Right renal pelvis (tissue), 4 donors: ENCODE data around the gene GBF1. TPM values are rescaled to one million over a fixed set of nuclear protein-coding genes. Genes with fewer than 3 reads are reported as not detected.

Experiments used
- DNase-seq, 4 donors: peaks; one replicate each; pipeline ENCODE4 v3.0.0-alpha.2; 2013; ENCODE audit warnings: low read depth in 4 of 4, low spot score in 3 of 4, missing footprints in 1 of 4
- polyA plus RNA-seq, 4 donors: library from polyadenylated mRNA; unstranded; fragments of 120-200 nt; gene quantifications; one replicate each; pipeline ENCODE4 v1.2.1, GENCODE V29; 2013; ENCODE audit not compliant: insufficient read length in 4 of 4

The GBF1 gene
- polyA plus RNA-seq, 4 donors, result 43.1 to 53.1 (median 46.1) TPM

GRCh38 chr10:102392306-102392705, 147.0 kb downstream of the GBF1 start:
- DNase-seq, result no peak

- no peak for DNase-seq
Observed at GRCh38 chr10:102393411-102394078, 148.2 kb downstream of the GBF1 start.

- peak; percentile 72 to 84 (median 75) for DNase-seq
Observed at GRCh38 chr10:102394079-102394800, 148.9 kb downstream of the GBF1 start.

DNA sequence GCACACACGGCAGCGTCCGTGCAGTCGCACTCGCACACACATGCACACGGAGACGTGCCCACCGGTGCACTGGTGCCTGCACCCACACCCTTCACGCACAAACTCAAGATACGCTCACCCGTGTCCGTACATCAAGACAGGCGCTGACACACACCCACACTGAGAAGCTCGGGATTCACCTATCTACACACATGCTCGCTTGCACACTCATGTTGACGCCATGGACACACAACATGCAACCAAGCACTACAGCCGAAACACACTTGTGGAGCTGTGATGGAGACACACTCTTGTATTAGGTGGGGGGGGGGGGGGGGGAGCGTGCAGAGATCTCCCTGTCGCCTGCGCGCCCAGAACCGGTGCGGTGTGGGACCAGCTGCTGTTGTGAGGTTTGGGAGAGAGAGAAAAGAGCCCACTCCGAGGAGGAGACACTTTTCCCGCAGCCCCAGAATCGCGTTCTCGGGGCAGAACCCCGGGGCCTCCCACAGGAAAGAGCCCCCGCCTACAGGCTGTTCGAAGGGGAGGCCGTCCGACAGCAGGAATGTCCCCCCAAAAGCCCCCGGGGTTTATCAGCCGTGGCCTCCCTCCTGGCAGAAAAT, 149.6 kb downstream of the GBF1 start:
- DNase-seq, result peak in 1 of 4 donors; percentile 32

- DNase-seq, result peak in 3 of 4 donors; percentile 79 to 89 (median 82)
Observed at GRCh38 chr10:102395400-102396316, 150.3 kb downstream of the GBF1 start, which contains the start of gene NFKB2. TSS of gene NFKB2 (plus strand) at chr10:102395705. CDS start at chr10:102395960, 255 bp downstream.

GRCh38 chr10:102396317-102396650, 151.0 kb downstream of the GBF1 start:
- no peak for DNase-seq

DNA sequence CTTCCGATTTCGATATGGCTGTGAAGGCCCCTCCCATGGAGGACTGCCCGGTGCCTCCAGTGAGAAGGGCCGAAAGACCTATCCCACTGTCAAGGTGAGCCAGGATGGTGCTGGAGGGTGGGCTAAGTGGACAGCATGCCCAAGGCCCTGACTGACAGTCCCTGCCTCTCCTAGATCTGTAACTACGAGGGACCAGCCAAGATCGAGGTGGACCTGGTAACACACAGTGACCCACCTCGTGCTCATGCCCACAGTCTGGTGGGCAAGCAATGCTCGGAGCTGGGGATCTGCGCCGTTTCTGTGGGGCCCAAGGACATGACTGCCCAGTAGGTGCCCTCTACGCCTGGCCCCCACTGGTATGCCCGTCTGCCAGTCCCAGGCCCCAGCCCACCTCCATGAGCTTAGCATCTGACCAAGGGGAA, 151.4 kb downstream of the GBF1 start:
- no peak for DNase-seq

DNA sequence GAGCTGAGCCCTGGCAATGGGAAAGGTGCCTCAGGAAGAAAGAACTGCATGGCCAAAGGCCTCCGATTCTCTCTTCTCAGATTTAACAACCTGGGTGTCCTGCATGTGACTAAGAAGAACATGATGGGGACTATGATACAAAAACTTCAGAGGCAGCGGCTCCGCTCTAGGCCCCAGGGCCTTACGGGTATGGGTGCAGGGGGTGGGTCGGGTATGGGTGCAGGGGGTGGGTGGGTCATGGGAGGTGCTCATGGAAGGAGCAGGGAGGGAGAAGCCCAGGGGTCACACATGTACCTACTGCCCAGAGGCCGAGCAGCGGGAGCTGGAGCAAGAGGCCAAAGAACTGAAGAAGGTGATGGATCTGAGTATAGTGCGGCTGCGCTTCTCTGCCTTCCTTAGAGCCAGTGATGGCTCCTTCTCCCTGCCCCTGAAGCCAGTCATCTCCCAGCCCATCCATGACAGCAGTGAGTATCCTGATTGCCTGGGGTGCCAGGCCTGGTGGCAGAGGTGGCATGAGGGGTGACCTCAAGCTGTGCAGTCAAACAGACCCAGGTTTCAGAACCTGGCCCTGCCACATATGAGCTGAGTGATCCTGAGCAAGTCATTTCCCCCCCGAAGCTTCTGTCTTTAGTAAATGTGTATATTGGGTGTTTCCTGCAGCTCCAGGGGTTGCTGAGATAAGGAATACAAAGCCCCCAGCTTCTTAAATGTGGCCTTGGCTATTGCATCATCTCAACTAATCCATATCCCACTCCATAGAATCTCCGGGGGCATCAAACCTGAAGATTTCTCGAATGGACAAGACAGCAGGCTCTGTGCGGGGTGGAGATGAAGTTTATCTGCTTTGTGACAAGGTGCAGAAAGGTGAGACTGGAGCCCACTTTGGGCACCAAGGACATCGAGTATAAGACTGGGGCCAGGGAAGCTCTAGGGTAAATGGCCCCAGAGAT, 152.2 kb downstream of the GBF1 start:
- DNase-seq, result no peak

- DNase-seq, result no peak
Observed at GRCh38 chr10:102398172-102399020, 153.1 kb downstream of the GBF1 start.

- no peak for DNase-seq
Observed at GRCh38 chr10:102399217-102400021, 154.1 kb downstream of the GBF1 start.

- no peak for DNase-seq
Observed at GRCh38 chr10:102400076-102400475, 154.7 kb downstream of the GBF1 start.

GRCh38 chr10:102400598-102401341, 155.4 kb downstream of the GBF1 start:
- no peak for DNase-seq

GRCh38 chr10:102401342-102401654, 156.0 kb downstream of the GBF1 start:
- no peak for DNase-seq

GRCh38 chr10:102401735-102402511, 156.6 kb downstream of the GBF1 start:
- no peak for DNase-seq

DNA sequence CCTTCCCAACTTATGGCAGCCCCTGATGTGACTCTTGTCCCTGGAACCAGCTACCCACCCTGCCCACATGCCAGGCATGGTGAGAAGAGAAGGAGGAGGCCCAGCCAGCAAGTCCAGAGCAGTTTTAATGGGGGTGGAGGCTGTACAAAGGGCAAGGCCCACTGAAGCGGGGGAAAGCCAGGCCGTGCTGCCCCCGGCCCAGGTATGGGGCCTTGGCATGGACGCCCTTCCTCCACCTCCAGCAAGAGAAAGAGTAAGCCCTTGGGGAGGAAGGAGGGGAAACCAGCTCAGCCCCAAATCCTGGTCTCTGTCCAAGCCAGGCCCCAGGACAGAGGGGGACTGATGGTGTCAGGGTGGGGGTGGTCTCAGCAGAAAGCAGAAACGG, 157.2 kb downstream of the GBF1 start:
- no peak for DNase-seq

- no peak for DNase-seq
Observed at GRCh38 chr10:102403115-102403514, 157.8 kb downstream of the GBF1 start.
